Smooth muscle cell of the brain vasculature (primary cell): Measurements from ENCODE around the gene SCNN1A.

Experiments
- DNase-seq: peaks from one replicate; pipeline ENCODE4 v3.0.0-alpha.2; 2012; ENCODE audit warnings: low read depth, low spot score

The SCNN1A gene

DNA sequence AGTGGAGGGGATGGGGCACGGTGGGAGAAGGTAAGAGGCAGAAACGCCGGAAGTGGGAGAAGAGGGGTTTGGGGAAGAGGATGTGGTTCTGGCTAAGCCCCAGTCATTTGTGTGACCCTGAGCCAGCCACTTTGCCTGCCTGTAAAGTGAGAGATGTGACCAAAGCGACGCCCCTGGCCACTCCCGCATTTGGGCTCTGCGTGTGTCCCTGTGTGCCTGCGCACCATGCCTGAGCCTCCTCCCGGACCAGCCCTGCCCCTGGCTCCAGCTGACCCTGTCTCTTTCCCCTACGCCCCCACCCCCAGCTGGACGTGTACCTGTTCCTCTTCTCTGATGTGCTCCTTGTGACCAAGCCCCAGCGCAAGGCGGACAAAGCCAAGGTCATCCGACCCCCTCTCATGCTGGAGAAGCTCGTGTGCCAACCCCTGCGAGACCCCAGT lies 56.9 kb downstream of the SCNN1A start:
- DNase-seq: no peak

DNA sequence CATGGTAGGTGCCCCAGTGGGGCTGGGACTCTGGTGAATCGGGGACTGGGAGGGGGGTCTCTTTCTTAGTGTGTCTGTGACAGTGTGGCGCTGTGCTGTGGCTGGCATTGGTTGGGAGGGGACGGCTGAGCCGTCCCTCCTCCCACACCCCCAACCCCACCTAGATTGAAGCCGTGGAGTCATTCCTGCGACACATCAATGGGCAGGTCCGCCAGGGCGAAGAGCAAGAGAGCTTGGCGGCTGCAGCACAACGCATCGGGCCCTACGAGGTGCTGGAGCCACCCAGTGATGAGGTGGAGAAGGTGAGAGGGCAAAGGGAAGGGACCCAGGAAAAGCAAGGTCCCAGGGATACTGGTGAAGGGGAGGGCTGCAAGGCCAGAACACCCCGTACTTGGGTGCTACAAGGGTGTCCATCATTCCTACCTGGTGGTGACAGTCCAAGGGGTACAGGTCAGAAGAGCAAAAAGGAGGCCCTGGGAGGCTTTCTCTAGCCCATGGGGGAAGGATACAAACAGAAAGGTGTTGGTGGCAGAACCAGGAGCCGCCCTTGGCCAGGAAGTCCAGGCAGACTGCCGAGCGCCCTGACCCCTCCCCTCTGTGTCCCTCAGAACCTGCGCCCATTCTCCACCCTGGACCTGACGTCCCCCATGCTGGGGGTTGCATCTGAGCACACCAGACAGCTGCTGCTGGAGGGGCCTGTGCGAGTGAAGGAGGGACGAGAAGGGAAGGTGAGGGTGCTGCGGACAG lies 57.5 kb downstream of the SCNN1A start:
- no peak for DNase-seq

DNA sequence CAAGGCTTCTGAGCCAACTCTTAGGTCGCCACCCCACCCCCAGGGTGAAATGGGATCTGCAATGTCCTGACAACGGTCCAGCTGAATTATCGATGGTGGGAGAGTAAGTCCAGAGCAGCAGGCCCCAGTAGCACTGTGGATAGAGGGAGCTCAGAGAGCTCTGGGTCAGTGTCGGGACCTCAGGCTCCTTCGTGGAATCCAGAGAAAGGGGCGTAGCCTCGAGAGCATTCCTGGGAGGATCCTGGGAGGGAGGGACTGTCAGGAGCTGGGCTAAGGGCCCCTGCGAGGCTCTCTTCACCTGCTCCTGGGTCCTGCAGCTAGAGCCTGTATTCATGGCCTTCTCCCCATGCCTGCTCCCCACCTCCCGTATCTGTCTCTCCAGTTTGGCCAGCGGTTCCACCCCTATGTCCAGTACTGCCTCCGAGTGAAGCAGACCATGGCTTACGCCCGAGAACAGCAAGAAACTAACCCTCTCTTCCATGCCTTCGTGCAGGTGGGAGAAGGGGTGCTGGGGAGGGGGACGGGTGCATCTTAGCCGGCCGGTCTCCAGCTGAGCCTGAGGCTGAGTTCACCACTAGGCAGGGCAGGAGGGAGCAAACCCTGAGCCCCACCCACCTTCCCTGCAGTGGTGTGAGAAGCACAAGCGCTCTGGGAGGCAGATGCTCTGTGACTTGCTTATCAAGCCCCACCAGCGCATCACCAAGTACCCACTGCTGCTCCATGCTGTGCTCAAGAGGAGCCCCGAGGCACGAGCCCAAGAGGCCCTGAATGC lies 58.3 kb downstream of the SCNN1A start:
- no peak for DNase-seq

DNA sequence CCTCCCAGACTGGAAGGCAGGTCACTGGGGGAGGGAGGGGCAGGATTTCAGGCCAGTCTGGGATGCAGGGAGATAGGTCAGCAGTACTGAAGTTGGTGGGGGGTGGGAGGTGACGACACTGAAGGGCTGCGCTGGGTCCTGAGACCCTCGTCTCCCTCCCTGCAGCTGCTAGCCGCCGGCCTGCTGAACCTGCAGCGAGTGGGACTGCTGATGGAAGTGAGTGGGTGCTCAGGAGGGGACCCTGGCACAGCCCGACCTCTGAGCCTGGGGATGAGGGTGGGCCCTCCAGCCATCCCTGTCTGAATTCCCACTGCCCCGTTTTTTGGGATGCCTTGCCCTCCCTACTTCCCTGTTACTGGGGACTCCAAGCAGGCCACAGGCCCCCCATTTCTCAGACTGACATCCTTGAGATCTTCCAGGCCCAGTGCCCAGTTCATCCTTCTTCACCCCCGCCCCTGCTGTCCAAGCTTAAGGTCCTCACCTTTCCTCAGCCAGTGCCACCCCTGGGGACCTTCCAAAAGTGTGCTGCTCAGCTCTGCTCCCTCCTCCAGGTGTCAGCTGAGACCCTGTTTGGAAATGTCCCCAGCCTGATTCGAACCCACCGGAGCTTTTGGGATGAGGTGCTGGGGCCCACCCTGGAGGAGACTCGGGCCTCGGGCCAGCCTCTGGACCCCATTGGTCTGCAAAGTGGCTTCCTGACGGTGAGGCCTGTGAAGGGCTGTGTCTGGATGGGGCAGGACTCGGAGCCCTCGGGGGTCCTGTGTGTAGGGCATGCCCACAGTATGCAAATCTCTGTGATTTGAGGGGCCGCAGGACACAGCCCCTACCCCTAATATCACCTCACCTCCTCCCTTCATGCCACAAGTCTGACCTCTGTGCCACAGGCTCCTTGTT lies 59.4 kb downstream of the SCNN1A start:
- no peak for DNase-seq

DNA sequence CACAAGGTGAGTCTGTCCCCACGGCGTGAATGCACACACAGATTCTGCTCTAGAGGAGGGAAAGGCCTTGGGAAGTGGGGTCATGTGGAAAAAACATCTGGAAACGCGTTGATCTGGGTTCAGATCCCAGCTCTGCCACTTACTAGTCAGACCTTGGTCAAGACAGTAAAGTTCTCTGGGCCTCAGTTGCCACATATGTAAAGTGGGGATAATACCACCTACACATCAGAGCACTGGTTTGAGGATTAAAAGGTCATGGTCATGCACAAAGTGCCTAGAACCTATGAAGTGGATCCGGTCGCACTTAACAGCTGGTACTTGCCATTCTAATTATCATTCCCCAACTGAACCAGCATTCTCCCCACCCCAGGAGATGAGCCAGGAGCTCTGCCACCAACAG lies 60.2 kb downstream of the SCNN1A start:
- no peak for DNase-seq

DNA sequence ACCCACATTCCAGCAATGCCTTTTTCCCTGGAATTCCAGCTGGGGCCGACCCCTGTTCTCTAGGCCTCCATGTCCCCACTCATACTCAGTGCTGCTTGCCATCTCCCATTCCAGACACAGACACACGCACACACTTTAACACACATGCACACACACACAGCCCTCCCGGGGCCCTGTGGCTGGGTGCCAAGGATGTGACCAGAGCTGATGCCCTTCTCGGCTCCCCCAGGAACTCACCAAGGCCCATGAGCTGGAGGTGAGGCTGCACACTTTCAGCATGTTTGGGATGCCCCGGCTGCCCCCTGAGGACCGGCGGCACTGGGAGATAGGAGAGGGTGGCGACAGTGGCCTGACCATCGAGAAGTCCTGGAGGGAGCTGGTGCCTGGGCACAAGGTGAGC lies 60.6 kb downstream of the SCNN1A start:
- DNase-seq: no peak

DNA sequence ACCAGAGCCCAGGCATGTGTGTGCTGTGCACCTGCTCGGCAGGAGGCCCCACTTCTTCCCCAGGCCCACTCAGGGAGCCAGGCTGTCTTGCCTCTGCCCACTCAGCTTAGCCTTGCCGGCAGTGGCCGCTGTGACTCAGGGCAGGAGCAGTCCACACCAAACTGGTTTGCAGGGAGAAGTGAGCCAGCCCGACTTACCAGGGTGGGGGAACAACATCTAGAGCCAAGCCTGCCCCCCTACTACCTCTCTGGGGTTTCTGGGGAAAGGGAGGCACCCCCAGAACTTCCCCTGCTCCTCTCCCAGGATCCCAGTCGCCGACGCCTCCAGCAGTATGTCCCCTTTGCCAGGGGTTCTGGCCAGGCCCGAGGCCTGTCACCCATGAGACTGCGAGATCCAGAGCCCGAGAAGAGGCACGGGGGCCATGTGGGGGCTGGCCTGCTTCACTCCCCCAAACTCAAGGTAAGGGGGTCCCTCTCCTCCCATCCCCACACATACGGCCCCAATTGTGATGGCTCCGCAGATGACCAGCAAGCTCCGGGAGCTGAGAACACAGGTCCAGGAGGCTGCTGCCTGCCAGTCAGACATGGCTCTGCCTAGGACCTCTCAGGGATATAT lies 61.9 kb downstream of the SCNN1A start:
- no peak for DNase-seq

DNA sequence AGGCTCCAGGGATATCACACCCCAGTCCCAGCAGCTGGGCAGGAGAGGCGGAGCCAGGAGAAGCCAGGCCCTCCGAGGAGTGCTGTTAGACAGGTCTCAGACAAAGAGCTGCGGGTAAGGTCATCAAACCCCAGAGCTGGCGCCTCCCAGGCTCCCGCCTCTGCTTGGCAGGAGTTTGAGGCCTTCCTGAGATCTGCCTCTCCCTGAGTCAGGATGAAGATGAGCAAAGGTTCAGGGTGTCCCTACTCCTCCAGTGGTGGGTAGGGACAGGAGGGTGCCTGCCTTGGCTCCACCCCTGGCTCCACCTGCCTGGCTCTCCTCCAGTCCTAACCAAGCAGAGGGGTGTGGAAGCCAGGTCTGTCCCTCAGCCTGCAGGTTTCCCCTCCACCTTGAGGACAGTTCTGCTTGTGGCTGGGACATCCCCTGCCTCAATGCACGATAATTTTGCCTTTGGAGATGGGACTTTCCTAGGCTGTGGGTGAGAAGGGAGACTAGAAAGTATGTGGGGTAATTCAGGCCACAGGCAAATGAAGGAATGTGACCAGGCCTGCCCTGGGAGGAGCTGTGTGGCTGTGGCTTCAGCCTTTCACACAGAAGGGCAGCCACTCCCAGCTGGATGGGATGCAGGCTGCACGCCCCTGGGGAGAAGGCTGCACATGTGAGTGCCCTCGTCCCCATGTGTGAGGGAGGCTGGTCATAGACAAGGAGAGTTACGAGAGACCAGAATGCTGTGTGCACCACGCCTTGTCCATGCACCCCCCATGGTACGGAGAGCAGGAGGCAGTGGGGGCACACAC lies 62.6 kb downstream of the SCNN1A start:
- DNase-seq: no peak

DNA sequence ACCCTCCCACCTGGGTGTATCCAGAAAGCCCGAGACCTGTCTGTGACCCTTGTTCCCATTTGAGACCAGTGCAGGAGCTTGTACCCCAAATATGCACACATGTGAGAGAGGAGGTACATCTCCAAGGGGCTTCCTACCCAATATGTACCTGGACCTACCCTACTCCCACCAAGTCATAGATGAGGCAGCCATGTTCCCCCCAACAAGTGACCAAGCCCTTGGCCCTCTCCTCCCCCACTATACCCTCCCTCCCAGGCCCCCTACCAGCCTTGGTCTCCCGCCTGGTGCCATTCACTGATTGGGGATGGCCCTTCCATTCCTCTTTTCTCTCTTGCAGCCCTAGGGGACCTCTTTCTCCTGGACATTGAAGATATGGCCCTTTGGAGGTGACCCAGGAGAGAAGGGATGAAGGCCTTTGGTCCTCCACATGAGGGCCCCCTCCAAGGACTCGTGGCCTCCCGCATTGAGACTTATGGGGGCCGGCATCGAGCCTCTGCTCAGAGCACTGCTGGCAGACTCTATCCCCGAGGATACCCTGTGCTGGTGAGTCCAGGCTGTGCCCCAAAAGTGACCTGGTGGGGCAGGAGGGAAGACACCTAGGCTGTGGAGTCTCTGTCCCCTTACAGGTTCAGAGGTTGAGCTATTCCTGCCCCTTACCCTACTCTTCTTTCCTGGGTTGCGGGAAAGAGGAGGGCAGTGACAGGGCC lies 63.4 kb downstream of the SCNN1A start:
- DNase-seq: no peak

DNA sequence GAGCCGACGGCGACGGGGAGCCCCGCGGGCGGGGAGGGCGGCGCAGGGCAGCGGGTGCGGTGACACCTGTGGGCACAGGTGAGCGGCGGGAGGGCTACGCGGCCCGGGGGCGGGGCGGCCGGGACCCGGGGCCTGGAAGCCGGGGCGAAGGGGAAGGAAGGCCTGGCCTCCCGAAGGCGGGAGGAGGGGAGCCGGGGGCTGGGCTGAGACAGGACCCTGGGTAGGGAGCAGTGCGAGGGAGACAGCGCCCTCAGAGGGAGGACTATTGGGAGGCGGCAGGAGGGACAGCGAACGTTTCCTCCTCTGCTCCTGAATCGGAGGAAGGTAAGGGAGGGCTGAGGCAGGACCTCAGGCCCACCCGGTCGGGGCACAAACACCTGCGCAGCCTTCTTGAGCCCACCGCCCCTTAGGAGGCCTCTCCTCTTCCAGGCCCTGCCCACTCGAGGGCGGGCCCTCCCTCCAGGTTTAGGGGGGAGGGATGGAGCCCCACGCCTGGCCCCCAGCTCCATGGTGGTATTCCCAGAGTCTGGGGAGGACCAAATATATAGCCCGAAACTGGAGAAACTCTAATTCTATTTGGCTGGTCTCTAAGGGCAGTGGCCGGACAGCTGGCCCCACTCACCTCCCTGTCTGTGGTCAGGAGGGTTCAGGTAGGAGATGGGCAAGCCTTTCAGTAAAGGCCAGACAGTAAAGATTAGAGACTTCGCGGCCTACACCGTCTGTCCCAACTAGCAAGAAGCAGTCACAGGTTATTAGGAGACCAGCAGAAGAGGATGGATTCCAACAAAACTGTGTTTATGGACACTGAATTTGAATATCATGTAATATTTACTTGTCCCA lies 64.4 kb downstream of the SCNN1A start:
- no peak for DNase-seq

DNA sequence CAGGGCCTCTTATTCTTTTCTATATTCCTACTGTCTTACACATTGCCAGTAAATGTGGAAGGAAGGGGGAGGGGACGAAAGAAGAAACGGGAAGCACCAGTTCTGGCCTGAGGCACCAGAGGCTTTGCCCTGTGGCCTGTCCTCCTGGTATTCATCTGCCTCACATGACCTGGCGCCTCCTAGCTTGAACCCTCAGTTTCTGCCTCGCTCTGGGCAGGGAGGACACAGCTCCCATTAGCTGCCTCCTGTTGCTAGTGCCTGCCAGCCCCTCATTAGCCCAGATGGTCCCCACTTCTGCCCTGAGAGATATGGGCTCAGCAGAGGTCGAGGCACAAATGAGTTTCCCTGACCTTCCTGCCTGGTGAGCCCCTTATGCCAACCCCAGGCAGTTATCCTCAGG lies 67.8 kb downstream of the SCNN1A start:
- no peak for DNase-seq

DNA sequence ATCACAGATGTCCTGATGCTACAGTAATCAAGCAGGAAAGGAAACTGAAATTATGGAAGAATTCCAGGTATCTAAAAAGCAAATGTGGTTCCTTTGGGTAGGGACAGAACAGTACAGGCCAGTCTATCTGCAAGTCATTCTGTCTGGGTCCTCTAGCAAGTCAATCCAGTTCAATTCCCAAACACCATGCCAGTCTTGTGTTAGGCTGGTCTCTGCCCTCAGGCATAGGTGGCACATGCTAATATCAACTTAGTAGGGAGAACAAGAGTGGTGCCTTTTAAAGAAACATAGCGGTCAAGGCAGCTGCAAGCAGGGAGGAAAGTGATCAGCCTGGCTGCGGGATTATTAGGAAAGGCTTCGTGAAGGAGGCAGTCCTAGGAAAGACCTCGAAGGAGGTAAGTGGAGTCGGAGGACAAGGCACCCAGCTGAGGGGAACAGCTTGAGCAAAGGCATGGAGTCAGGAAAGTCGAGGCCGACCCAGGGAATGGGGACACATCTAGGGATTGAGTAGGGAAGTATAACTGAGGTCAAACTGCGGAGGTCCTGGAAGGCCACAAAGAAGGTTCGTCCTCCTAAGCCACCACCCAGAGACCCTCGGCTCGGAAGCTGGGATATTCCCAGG lies 68.7 kb downstream of the SCNN1A start:
- DNase-seq: no peak

DNA sequence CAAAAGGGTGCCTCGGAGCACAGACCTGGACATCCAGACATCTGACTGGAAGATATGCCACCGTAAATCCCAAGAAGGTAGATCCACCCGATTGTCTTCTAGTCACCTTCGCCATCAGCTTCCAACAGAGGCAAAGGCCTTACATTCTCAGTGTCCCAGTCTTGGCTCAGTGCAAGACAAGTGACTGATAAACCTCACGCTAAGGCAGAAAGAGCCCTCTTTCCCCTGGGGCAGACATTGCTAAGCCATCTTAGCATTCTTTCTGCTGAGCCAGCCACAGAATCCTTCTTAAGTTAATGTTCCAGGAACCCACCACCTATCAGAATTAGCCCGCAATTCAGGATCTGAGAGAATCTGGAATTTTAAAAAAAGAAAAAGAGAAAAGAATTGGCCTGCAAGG lies 69.2 kb downstream of the SCNN1A start:
- DNase-seq: no peak

DNA sequence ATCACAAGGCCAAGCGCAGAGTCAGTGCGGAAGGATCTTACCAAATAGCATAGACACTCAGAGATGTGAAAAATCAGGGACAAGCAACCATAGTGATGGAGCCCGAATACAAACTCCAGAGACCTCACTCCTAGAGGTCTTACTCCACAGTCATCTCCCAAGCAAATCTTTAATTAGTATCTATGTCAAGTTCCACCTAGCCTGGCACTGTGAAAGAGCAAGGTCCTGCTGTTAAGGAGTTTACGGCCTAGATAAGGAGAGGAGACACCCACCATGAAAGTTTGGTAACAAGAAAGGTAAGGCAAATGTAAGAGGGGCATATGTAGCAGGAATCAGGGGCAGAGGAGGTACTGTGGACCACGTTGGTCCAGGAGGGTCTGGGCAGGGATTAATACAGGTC lies 72.3 kb downstream of the SCNN1A start:
- DNase-seq: no peak

DNA sequence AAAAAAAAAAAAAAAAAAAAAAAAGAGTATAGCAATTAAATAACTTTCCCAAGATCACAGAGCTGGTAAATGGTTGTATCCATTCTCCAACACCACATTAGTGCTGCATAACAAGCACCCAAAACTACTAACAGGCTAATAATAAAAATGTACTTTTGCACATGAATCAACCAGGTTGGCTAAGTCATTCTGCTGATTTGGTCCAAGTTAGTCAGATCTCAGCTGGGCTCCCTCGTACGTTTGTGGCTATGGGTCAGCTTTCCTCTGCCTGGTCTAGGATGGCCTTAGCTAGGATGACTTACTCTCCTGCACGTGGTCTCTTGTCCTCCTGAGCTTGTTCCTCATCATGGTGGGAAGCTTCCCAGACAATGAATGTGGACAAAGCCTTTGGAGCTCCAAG lies 72.7 kb downstream of the SCNN1A start:
- DNase-seq: no peak

DNA sequence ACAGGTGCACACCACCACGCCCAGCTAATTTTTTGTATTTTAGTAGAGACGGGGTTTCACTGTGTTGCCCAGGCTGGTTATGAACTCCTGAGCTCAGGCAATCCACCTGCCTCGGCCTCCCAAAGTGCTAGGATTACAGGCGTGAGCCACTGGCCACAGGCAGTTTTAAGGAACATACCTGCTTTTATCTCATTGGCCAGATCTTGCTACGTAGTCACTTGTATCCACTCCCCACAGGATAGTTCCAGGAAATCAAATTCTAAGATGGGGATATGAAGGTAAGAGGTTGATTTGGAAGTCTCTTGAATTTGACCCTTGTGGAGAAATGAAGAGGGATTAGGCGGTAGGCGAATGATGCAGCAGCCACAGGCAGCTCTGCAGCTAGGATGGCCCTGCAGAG lies 73.6 kb downstream of the SCNN1A start:
- DNase-seq: no peak

DNA sequence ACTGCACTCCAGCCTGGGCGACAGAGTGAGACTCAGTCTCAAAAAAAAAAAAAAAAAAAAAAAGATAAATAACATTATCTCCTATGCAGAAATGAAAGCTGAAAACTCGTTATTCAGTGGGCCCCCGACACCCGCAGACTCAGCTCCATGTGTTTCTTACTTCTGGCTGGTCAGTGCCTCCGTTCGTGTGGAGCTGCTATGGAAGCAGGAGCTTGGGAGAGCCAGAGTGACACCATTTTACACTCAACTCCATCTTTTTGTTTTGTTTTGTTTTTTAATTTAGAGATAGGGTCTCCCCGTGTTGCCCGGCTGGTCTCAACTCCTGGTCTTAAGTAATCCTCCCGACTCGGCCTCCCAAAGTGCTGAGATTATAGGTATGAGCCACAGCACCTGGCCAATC lies 78.2 kb downstream of the SCNN1A start:
- no peak for DNase-seq
